IMR-90 (cell line): ENCODE data around the gene STAG2. TPM values are rescaled to one million over a fixed set of nuclear protein-coding genes. Genes with fewer than 3 reads are reported as not detected.

Experiments
- ATAC-seq: fragments of 200-7000 bp; cut with Tn5 transposase; 2 replicates; pipeline ENCODE4 v1.9.1; 2020; ENCODE audit warnings: low read depth, mild to moderate bottlenecking, moderate library complexity
- BruUV-seq: library from RNA; stranded (reverse); fragments of 400-500 nt; replicated peaks from 2 replicates; lab custom pipeline; 2021; lab: Mats Ljungman, UMichigan
- CTCF ChIA-PET: fragments of 300-600 bp; formaldehyde crosslinking; extraction: SDS; loops from one replicate; lab custom pipeline; 2021; ENCODE audit warnings: antibody characterized with exemption; lab: Yijun Ruan, JAX
- POLR2A ChIA-PET: fragments of 300-600 bp; sonication (Branson Sonifier 250); formaldehyde crosslinking; loops from one replicate; lab custom pipeline; 2022; ENCODE audit warnings: antibody characterized with exemption; ENCODE audit not compliant: unreplicated experiment; lab: Charles Lee
- DNase-seq: peaks from one replicate; pipeline ENCODE4 v3.0.0; 2013
- H2AFZ ChIP-seq: replicated peaks from 2 replicates; pipeline ENCODE3; 2013; ENCODE audit warnings: low read length, mild to moderate bottlenecking; ENCODE audit not compliant: poor library complexity
- H2AK5ac ChIP-seq: 2 replicates; pipeline ENCODE4 v1.6.1; 2013; ENCODE audit warnings: low read depth, low read length, inconsistent platforms
- H2AK9ac ChIP-seq: replicated peaks from 2 replicates; pipeline ENCODE3; 2013; ENCODE audit warnings: mild to moderate bottlenecking, low read depth, low read length, moderate library complexity; ENCODE audit not compliant: poor library complexity
- H2BK120ac ChIP-seq: 2 replicates; pipeline ENCODE4 v1.6.1; 2013; ENCODE audit warnings: low read depth, low read length, inconsistent platforms
- H2BK15ac ChIP-seq: 3 replicates; pipeline ENCODE4 v1.6.1; 2013; ENCODE audit warnings: low read depth, low read length, inconsistent platforms
- H2BK20ac ChIP-seq: 2 replicates; pipeline ENCODE4 v1.6.1; 2013; ENCODE audit warnings: low read depth, mild to moderate bottlenecking, inconsistent platforms, low read length, moderate library complexity
- H2BK5ac ChIP-seq: 2 replicates; pipeline ENCODE4 v1.6.1; 2013; ENCODE audit warnings: mild to moderate bottlenecking, low read depth, low read length, inconsistent platforms; ENCODE audit not compliant: poor library complexity, severe bottlenecking
- H3K14ac ChIP-seq: replicated peaks from 2 replicates; pipeline ENCODE4 v1.6.1; 2013; ENCODE audit warnings: low read depth, low read length, inconsistent platforms
- H3K18ac ChIP-seq: 2 replicates; pipeline ENCODE4 v1.6.1; 2013; ENCODE audit warnings: low read depth, low read length, control low read depth
- H3K23ac ChIP-seq: 2 replicates; pipeline ENCODE4 v1.6.1; 2013; ENCODE audit warnings: low read depth, low read length, inconsistent platforms
- H3K27ac ChIP-seq: 2 replicates; pipeline ENCODE4 v1.5.1; 2013; ENCODE audit warnings: mild to moderate bottlenecking, control low read depth, low read length; ENCODE audit not compliant: insufficient read depth
- H3K27me3 ChIP-seq: 2 replicates; pipeline ENCODE4 v1.6.1; 2013; ENCODE audit warnings: low read length; ENCODE audit not compliant: control insufficient read depth, insufficient read depth
- H3K36me3 ChIP-seq: 2 replicates; pipeline ENCODE4 v1.6.1; 2013; ENCODE audit warnings: low read length, mixed read lengths; ENCODE audit not compliant: control insufficient read depth, insufficient read depth
- H3K4ac ChIP-seq: 2 replicates; pipeline ENCODE4 v1.6.1; 2013; ENCODE audit warnings: low read depth, low read length, inconsistent platforms
- H3K4me1 ChIP-seq: 2 replicates; pipeline ENCODE4 v1.6.1; 2013; ENCODE audit warnings: low read length, mixed read lengths; ENCODE audit not compliant: control insufficient read depth, insufficient read depth
- H3K4me2 ChIP-seq: 2 replicates; pipeline ENCODE4 v1.6.1; 2013; ENCODE audit warnings: low read depth, mild to moderate bottlenecking, control low read depth, low read length, moderate library complexity
- H3K4me3 ChIP-seq: 2 replicates; pipeline ENCODE4 v1.5.1; 2013; ENCODE audit warnings: low read depth, mild to moderate bottlenecking, control low read depth, low read length, moderate library complexity; ENCODE audit not compliant: insufficient read depth
- H3K56ac ChIP-seq: 2 replicates; pipeline ENCODE4 v1.6.1; 2013; ENCODE audit warnings: low read length, inconsistent platforms; ENCODE audit not compliant: insufficient read depth; ENCODE audit errors: extremely low read depth
- H3K79me1 ChIP-seq, 2 experiments: 2 replicates each; pipeline ENCODE4 v1.6.1; 2013; ENCODE audit warnings: low read length in 2 of 2, inconsistent platforms in 1 of 2, low read depth in 1 of 2
- H3K9ac ChIP-seq: 2 replicates; pipeline ENCODE4 v1.6.1; 2013; ENCODE audit warnings: low read depth, low read length, control low read depth
- H3K9me1 ChIP-seq: 2 replicates; pipeline ENCODE4 v1.6.1; 2013; ENCODE audit warnings: low read length, inconsistent platforms; ENCODE audit not compliant: insufficient read depth
- H3K9me3 ChIP-seq: 2 replicates; pipeline ENCODE4 v1.6.1; 2013; ENCODE audit warnings: low read length; ENCODE audit not compliant: control insufficient read depth, insufficient read depth
- H4K20me1 ChIP-seq: 2 replicates; pipeline ENCODE4 v1.6.1; 2013; ENCODE audit warnings: low read length, inconsistent platforms; ENCODE audit not compliant: insufficient read depth
- H4K5ac ChIP-seq: 2 replicates; pipeline ENCODE4 v1.6.1; 2013; ENCODE audit warnings: mild to moderate bottlenecking, low read depth, low read length, control low read depth
- H4K8ac ChIP-seq, 2 experiments: 2 replicates each; pipeline ENCODE4 v1.6.1; 2013; ENCODE audit warnings: low read depth in 2 of 2, low read length in 2 of 2, control low read depth in 1 of 2, inconsistent platforms in 1 of 2
- H4K91ac ChIP-seq: 2 replicates; pipeline ENCODE4 v1.6.1; 2013; ENCODE audit warnings: low read depth, low read length, inconsistent platforms; ENCODE audit not compliant: insufficient read depth
- CEBPB ChIP-seq: IDR thresholded peaks from 2 replicates; pipeline ENCODE4 v1.6.1; 2012; ENCODE audit warnings: low read depth, low read length, improper control_type of control experiment
- MAFK ChIP-seq: IDR thresholded peaks from 2 replicates; pipeline ENCODE4 v1.6.1; 2012; ENCODE audit warnings: low read depth, low read length, improper control_type of control experiment
- MAZ ChIP-seq: IDR thresholded peaks from 2 replicates; pipeline ENCODE4 v1.6.1; 2012; ENCODE audit warnings: low read depth, mild to moderate bottlenecking, low read length, improper control_type of control experiment, moderate library complexity, borderline replicate concordance
- POLR2A ChIP-seq: IDR thresholded peaks from 2 replicates; pipeline ENCODE4 v1.6.1; 2012; ENCODE audit warnings: mild to moderate bottlenecking, low read depth, low read length
- RCOR1 ChIP-seq: IDR thresholded peaks from 2 replicates; pipeline ENCODE4 v1.6.1; 2012; ENCODE audit warnings: mild to moderate bottlenecking, low read length, improper control_type of control experiment; ENCODE audit not compliant: insufficient replicate concordance
- RFX5 ChIP-seq: IDR thresholded peaks from 2 replicates; pipeline ENCODE4 v1.8.0; 2012; ENCODE audit warnings: low read depth, mild to moderate bottlenecking, low read length, moderate library complexity
- dilution Hi-C: fragments of 300-500 bp; cut with HindIII; formaldehyde crosslinking; loops from one replicate; pipeline ENCODE4 v1.14.3; 2018; ENCODE audit warnings: low sequenced_read_pairs; ENCODE audit not compliant: unreplicated experiment
- in situ Hi-C: fragments of 300-500 bp; cut with MboI; formaldehyde crosslinking; loops from 3 replicates; pipeline ENCODE4 v1.14.3; 2019; ENCODE audit warnings: low sequenced_read_pairs, inconsistent platforms, mixed read lengths
- intact Hi-C: fragments of 100-400 bp; cut with micrococcal nuclease; formaldehyde crosslinking; loops from 2 replicates; pipeline ENCODE4 v1.10.0; 2022
- polyA plus RNA-seq, 3 experiments: library from polyadenylated mRNA; depleted of rRNA; stranded (reverse); fragments of >200 nt; gene quantifications; 2 replicates each; pipeline ENCODE4 v1.2.3, GENCODE V29; 2012; ENCODE audit warnings: low replicate concordance in 1 of 3
- total RNA-seq: library from RNA; depleted of rRNA; stranded (reverse); fragments of >200 nt; gene quantifications from 2 replicates; pipeline ENCODE4 v1.2.3, GENCODE V29; 2012
- TF ChIP-seq, protein P1 (sequence below): conservative IDR thresholded peaks from 2 replicates; pipeline ENCODE4 v1.5.1; 2012; ENCODE audit warnings: mild to moderate bottlenecking, low read depth, low read length, improper control_type of control experiment
- TF ChIP-seq, protein P2 (sequence below): fragments of 150-350 bp; IDR thresholded peaks from 2 replicates; pipeline ENCODE4 v1.6.1; 2016; ENCODE audit warnings: low read depth, mild to moderate bottlenecking, low read length, moderate library complexity, borderline replicate concordance

Gene STAG2
- total and polyA plus RNA-seq, 2 of the 4 experiments (the other 2 are of a cell fraction) = 19.6 to 71.2 TPM

DNA sequence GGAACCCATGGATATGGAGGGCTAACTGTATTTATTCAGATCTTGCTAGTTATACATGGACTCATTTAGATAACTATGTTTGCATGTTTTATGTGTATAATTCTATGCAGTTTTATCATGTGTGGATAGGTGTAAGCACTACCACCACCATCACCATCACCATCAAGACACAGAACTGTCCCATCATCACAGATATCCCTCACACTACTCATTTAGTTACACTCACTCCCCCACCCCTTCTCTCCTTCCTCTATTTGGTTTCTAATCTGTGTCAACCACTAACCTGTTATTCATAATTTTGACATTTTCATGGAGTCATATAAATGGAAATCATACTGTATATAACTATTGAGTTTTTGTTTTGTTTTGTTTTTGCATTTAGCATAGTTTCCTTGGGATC is 43.7 kb downstream of the STAG2 start:
- 0 out of 2 replicates have a peak, but pooled peaks cover 4% of the 10 kb centered on the region for H3K9me1 ChIP-seq
- H3K27ac ChIP-seq = no peak overlapping the region
- no peak overlapping the region for H4K91ac ChIP-seq
- no peak overlapping the region for H3K4me3 ChIP-seq
- no peak overlapping the region for H2BK120ac ChIP-seq
- no peak for DNase-seq
- intact Hi-C loops (no loop called here), in situ Hi-C loops (no loop called here), dilution Hi-C loops (no loop called here)
- no peak overlapping the region for H3K18ac ChIP-seq
- no peak overlapping the region for H2AK5ac ChIP-seq
- no peak overlapping the region for H3K4me2 ChIP-seq
- H4K8ac ChIP-seq = no peak overlapping the region
- H3K4me1 ChIP-seq = no peaks in the 10 kb centered on the region
- H2AFZ ChIP-seq = no peak overlapping the region
- no peak overlapping the region for H3K9ac ChIP-seq
- no peaks in the 10 kb centered on the region for H3K36me3 ChIP-seq
- ChIA-PET POLR2A (no interaction called here), CTCF (interaction anchor here (0.6 kb wide), 1 partner anchor 20 kb away, joined by 6 read pairs; no protein-coding TSS in a partner anchor)
- no peak overlapping the region for H2BK15ac ChIP-seq
- no peak overlapping the region for H3K23ac ChIP-seq
- no peak overlapping the region for H4K5ac ChIP-seq
- H3K27me3 ChIP-seq = no peaks in the 10 kb centered on the region
- ATAC-seq = no peak
- no peak overlapping the region for H2BK5ac ChIP-seq
- H3K79me1 ChIP-seq = peaks cover 0 to 11% of the 10 kb centered on the region in 2 experiments; a peak in 2 of 4 replicates
- no TSS peak for BruUV-seq
- no peak overlapping the region for H3K14ac ChIP-seq
- no peak overlapping the region for H3K56ac ChIP-seq
- no peak overlapping the region for H3K4ac ChIP-seq
- no peaks in the 10 kb centered on the region for H3K9me3 ChIP-seq
- peaks cover 30% of the 10 kb centered on the region; the same call in 1 of the 2 replicates for H4K20me1 ChIP-seq
- TF ChIP-seq MAFK = no peak
- no peak for TF ChIP-seq POLR2A
- TF ChIP-seq CEBPB = no peak
- TF ChIP-seq, protein P1, sequence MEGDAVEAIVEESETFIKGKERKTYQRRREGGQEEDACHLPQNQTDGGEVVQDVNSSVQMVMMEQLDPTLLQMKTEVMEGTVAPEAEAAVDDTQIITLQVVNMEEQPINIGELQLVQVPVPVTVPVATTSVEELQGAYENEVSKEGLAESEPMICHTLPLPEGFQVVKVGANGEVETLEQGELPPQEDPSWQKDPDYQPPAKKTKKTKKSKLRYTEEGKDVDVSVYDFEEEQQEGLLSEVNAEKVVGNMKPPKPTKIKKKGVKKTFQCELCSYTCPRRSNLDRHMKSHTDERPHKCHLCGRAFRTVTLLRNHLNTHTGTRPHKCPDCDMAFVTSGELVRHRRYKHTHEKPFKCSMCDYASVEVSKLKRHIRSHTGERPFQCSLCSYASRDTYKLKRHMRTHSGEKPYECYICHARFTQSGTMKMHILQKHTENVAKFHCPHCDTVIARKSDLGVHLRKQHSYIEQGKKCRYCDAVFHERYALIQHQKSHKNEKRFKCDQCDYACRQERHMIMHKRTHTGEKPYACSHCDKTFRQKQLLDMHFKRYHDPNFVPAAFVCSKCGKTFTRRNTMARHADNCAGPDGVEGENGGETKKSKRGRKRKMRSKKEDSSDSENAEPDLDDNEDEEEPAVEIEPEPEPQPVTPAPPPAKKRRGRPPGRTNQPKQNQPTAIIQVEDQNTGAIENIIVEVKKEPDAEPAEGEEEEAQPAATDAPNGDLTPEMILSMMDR = no peak
- TF ChIP-seq, protein P2, sequence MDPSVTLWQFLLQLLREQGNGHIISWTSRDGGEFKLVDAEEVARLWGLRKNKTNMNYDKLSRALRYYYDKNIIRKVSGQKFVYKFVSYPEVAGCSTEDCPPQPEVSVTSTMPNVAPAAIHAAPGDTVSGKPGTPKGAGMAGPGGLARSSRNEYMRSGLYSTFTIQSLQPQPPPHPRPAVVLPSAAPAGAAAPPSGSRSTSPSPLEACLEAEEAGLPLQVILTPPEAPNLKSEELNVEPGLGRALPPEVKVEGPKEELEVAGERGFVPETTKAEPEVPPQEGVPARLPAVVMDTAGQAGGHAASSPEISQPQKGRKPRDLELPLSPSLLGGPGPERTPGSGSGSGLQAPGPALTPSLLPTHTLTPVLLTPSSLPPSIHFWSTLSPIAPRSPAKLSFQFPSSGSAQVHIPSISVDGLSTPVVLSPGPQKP = no peak
- TF ChIP-seq MAZ = no peak
- no peak for TF ChIP-seq RCOR1
- TF ChIP-seq RFX5 = no peak
- no peak overlapping the region for H2BK20ac ChIP-seq
- no peak overlapping the region for H2AK9ac ChIP-seq
